Nephron progenitor cell (in vitro differentiated cells): ENCODE measurements around the gene NSL1.

ENCODE experiments used
- DNase-seq: peaks from one replicate; pipeline ENCODE4 v3.0.0; 2021
- H3K27ac Mint-ChIP-seq: 2 replicates; pipeline ENCODE4 v1.8.0; 2021; ENCODE audit warnings: mild to moderate bottlenecking, moderate library complexity, mixed read lengths
- H3K27me3 Mint-ChIP-seq: 2 replicates; pipeline ENCODE4 v1.8.0; 2021; ENCODE audit warnings: mild to moderate bottlenecking, low read depth, mixed read lengths; ENCODE audit not compliant: poor library complexity
- H3K36me3 Mint-ChIP-seq: 2 replicates; pipeline ENCODE4 v1.8.0; 2021; ENCODE audit warnings: low read depth, mixed read lengths
- H3K4me1 Mint-ChIP-seq: 2 replicates; pipeline ENCODE4 v1.8.0; 2021; ENCODE audit warnings: mixed read lengths
- H3K4me3 Mint-ChIP-seq: 2 replicates; pipeline ENCODE4 v1.8.0; 2021; ENCODE audit warnings: mild to moderate bottlenecking, moderate library complexity, mixed read lengths
- H3K9me3 Mint-ChIP-seq: 2 replicates; pipeline ENCODE4 v1.8.0; 2021; ENCODE audit warnings: mild to moderate bottlenecking, moderate library complexity, mixed read lengths
- CTCF ChIP-seq: fragments of 200-600 bp; sonication (generic); IDR thresholded peaks from 2 replicates; pipeline ENCODE4 v1.5.0; 2021; ENCODE audit warnings: antibody characterized with exemption

Gene NSL1

DNA sequence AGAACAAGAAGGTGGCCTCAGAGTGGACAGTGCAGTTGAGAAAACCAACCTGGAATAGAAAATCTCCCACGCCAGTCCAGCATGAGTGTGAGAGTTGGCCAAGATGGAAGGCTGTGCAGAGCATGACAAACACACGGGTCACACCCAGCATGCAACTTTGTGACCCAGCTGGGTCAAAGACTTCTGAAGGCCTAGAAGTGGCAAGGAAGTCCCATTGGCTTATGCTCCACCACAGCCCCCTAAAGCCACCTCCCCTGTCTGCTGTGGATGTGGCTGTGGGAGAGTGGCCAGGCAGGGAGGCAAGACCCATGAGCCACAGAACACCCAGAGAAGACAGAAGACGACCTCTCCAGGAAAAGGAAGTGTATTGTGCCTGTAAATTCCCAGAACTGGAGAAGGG is 105.5 kb downstream of the NSL1 start:
- H3K9me3 Mint-ChIP-seq: no peaks in the 10 kb centered on the region
- H3K27me3 Mint-ChIP-seq: peaks cover 3% of the 10 kb centered on the region
- DNase-seq: no peak
- no peaks in the 10 kb centered on the region for H3K4me1 Mint-ChIP-seq
- no peak overlapping the region for H3K27ac Mint-ChIP-seq
- no peaks in the 10 kb centered on the region for H3K36me3 Mint-ChIP-seq
- H3K4me3 Mint-ChIP-seq: no peak overlapping the region
- TF ChIP-seq CTCF: no peak

DNA sequence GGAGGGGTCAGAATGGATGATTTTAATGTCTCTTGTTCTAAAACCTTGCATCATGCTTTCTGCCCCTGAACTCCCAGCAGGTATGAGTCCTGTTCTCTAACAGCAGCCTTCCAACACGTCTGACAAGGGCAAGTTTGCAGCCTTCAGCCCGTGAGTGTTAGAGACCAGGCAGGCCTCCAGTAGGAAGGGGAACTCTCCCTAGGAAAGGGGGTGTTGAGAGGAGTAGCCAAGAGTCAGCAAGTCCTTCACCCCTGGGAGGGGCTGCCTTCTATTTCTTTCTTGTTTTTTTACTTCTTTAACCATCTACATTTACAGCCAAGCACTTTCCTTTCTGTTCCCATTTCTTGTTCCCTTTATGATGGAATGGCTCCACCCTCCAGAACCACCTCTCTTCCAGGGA is 106.1 kb downstream of the NSL1 start:
- H3K36me3 Mint-ChIP-seq: no peaks in the 10 kb centered on the region
- no peaks in the 10 kb centered on the region for H3K9me3 Mint-ChIP-seq

DNA sequence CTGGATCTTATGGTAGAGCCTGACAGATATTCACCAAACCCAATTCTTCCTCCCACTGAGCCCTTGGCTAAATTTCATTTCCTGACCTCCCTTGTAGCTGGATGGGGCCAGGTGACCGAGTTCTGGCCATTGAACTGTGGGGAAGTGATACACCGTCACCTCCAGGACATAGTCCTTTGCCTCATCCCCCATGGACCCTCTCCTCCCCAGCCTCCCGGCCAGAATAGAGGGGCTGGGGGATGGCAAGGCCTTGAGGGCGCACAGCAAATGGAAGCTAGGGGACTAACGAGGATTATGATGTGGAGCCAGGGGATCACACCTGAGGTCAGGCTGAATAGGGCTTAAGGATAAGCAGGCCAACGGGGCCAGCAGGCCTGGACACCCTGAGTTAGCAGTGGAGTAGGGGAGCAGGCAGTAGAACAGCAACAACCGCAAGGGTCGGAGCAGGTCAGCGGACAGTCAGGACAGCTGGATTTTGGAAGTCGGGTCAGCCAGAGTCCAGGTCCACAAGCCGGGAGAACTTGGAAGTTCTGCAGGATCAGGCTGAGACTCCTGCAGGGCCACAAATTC is 107.0 kb downstream of the NSL1 start:
- no peaks in the 10 kb centered on the region for H3K4me1 Mint-ChIP-seq
- no peak for DNase-seq
- H3K36me3 Mint-ChIP-seq: no peaks in the 10 kb centered on the region
- peaks cover 3% of the 10 kb centered on the region for H3K27me3 Mint-ChIP-seq
- H3K9me3 Mint-ChIP-seq: no peaks in the 10 kb centered on the region
- H3K4me3 Mint-ChIP-seq: no peak overlapping the region
- TF ChIP-seq CTCF: no peak
- no peak overlapping the region for H3K27ac Mint-ChIP-seq

More for the DNA sequence above, 106.1 kb downstream of the NSL1 start:
- H3K27ac Mint-ChIP-seq: no peak overlapping the region
- peaks cover 3% of the 10 kb centered on the region for H3K27me3 Mint-ChIP-seq
- H3K4me1 Mint-ChIP-seq: no peaks in the 10 kb centered on the region
- H3K4me3 Mint-ChIP-seq: no peak overlapping the region
- no peak for TF ChIP-seq CTCF
- DNase-seq: no peak

- DNase-seq: no peak
- Mint-ChIP-seq H3K4me3 (no peak overlapping the region), H3K27me3 (peaks cover 3% of the 10 kb centered on the region), H3K27ac (no peak overlapping the region), H3K4me1 (peaks cover 4% of the 10 kb centered on the region), H3K9me3 (no peaks in the 10 kb centered on the region), H3K36me3 (no peaks in the 10 kb centered on the region)
- no peak for TF ChIP-seq CTCF
These were observed 107.5 kb downstream of the NSL1 start for GRCh38 chr1:212684076-212684475.

DNA sequence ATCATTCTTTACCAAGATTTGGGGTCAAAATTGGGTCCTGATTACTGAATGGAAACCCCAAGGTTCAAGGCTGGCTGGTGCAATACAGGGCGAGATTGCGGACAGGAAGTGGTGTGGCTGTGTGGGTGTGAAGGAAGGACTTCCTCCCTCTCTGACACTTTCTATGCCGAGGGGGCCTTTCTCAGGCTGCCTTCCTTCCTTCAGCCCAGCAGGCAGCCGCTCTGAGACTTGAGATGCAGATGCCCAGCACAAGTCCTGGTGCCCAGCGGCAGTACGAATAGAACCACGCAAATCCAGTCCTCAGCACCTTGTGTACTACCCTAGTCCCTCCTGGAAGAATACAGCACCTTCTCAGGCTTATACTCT is 108.2 kb downstream of the NSL1 start:
- no peaks in the 10 kb centered on the region for H3K9me3 Mint-ChIP-seq
- TF ChIP-seq CTCF: no peak
- peaks cover 7% of the 10 kb centered on the region for H3K27me3 Mint-ChIP-seq
- H3K27ac Mint-ChIP-seq: no peak overlapping the region
- no peak overlapping the region for H3K4me3 Mint-ChIP-seq
- H3K4me1 Mint-ChIP-seq: peaks cover 9% of the 10 kb centered on the region
- no peak for DNase-seq
- H3K36me3 Mint-ChIP-seq: no peaks in the 10 kb centered on the region

DNA sequence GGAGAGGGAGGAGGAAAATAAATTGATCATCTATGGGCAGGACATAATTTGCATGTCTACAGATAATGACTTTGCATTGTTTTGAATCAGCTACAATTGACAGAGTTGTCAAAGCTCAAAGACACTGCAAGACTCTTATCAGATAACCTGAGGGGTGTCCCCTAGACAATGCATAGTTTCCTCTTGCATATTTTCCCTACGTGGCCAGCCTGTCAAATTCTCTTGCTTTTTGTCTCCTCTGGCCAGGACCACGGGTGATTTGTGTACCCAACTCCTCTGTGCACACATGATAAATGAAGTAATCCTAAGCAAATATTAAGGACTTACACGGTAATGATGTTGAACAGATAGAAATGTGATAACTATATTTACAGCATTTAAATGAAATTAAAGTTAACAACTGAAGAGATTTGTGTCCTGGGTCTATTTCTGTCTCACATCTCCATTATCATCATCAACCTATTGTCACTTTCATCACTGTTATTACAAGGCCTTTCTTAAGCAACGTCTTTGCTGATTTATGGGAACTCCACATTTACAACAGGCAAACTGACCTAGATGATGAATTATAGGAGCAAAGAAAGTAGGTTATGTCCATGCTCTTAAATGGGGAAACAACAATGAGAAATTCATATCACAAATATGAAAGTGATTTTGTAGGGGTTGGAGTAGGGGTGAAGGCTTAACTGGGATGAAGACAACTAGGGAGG is 110.7 kb downstream of the NSL1 start:
- Mint-ChIP-seq H3K27me3 (peaks cover 13% of the 10 kb centered on the region), H3K4me1 (peaks cover 23% of the 10 kb centered on the region), H3K9me3 (no peaks in the 10 kb centered on the region), H3K27ac (no peak overlapping the region), H3K4me3 (no peak overlapping the region), H3K36me3 (no peaks in the 10 kb centered on the region)
- TF ChIP-seq CTCF: no peak
- no peak for DNase-seq
